H1 (cell line): ENCODE data around the gene GTF3C5. TPM values are rescaled to one million over a fixed set of nuclear protein-coding genes. Genes with fewer than 3 reads are reported as not detected.

ENCODE experiments used
- EGR1 ChIP-seq: IDR thresholded peaks from 2 replicates; pipeline ENCODE4 v1.6.1; 2011; ENCODE audit warnings: low read depth, low read length, borderline replicate concordance
- EP300 ChIP-seq, 2 experiments: IDR thresholded peaks; 1 replicate in 1 of 2; 2 replicates in 1 of 2; pipeline ENCODE4 v1.6.1; 2011 to 2012; ENCODE audit warnings: low read depth in 2 of 2, low read length in 2 of 2, mild to moderate bottlenecking in 2 of 2, borderline replicate concordance in 1 of 2, inconsistent platforms in 1 of 2, moderate library complexity in 1 of 2
- POU5F1 ChIP-seq: IDR thresholded peaks from 2 replicates; pipeline ENCODE4 v1.6.1; 2011; ENCODE audit warnings: low read depth, mild to moderate bottlenecking, low read length, moderate library complexity
- SIRT6 ChIP-seq: IDR thresholded peaks from one replicate; pipeline ENCODE4 v1.7.1; 2012; ENCODE audit warnings: low read length, inconsistent platforms
- SP1 ChIP-seq: IDR thresholded peaks from 2 replicates; pipeline ENCODE4 v1.6.1; 2011; ENCODE audit warnings: low read depth, low read length
- TEAD4 ChIP-seq: IDR thresholded peaks from 2 replicates; pipeline ENCODE4 v1.6.1; 2012; ENCODE audit warnings: low read depth, low read length, inconsistent platforms, mixed read lengths
- polyA plus RNA-seq, 7 experiments: library from polyadenylated mRNA; depleted of rRNA in 3 of 7; stranded (reverse) in 5 of 7; unstranded in 2 of 7; fragments of >200 nt in 5 of 7; fragments of 200-250 nt in 2 of 7; gene quantifications; 1 replicate in 5 of 7; 2 replicates in 1 of 7; 4 replicates in 1 of 7; pipeline versions ENCODE4 v1.2.1 to v1.2.3, GENCODE V29; 2011 to 2013; ENCODE audit warnings: missing spikeins in 2 of 7, mixed read lengths in 2 of 7
- total RNA-seq: library from RNA; stranded (reverse); fragmentation: NEBNext Ultra II Directional; extraction: Animal tissue kit (Norgen Biotek cat#: 25700); gene quantifications from 2 replicates; pipeline ENCODE4 v1.2.1, GENCODE V29; 2021

GTF3C5 gene
- total and polyA plus RNA-seq, 2 of the 8 experiments (the other 6 are each of a cell fraction or from before 2014, with no cell fraction given), result 78.7 to 87.1 TPM

DNA sequence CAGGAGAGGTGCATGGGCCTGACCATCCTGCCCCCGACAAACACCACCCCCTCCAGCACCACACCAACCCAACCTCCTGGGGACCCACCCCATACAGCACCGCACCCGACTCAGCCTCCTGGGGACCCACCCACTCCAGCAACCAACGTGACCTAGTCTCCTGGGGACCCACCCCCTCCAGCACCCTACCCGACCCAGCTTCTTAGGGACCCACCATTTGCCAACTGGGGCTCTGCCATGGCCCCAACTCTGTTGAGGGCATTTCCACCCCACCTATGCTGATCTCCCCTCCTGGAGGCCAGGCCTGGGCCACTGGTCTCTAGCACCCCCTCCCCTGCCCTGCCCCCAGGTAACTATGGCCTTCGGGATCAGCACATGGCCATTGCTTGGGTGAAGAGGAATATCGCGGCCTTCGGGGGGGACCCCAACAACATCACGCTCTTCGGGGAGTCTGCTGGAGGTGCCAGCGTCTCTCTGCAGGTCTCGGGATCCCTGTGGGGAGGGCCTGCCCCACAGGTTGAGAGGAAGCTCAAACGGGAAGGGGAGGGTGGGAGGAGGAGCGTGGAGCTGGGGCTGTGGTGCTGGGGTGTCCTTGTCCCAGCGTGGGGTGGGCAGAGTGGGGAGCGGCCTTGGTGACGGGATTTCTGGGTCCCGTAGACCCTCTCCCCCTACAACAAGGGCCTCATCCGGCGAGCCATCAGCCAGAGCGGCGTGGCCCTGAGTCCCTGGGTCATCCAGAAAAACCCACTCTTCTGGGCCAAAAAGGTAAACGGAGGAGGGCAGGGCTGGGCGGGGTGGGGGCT lies 35.6 kb downstream of the GTF3C5 start (continued):
- no peak for TF ChIP-seq EP300 (IDR thresholded peaks at IDR 0.05; ENCODE audit: borderline replicate concordance in 1 of 2, low read depth in 2 of 2, low read length in 2 of 2)
- TF ChIP-seq SP1, result no peak
- no peak for TF ChIP-seq POU5F1
- TF ChIP-seq EGR1, result no peak
- TF ChIP-seq TEAD4, result no peak
- TF ChIP-seq SIRT6, result no peak
